GM12878 (cell line): Measurements from ENCODE around the gene GFAP. TPM values are rescaled to one million over a fixed set of nuclear protein-coding genes. Genes with fewer than 3 reads are reported as not detected.

Source experiments
- ATAC-seq: fragments of 200-7000 bp; cut with Tn5 transposase; 3 replicates; pipeline ENCODE4 v1.9.1; 2020; ENCODE audit warnings: mild to moderate bottlenecking, moderate library complexity
- BruUV-seq: library from RNA; stranded (reverse); fragments of 400-500 nt; replicated peaks from 2 replicates; lab custom pipeline; 2021; lab: Mats Ljungman, UMichigan
- CTCF ChIA-PET: fragments of 300-600 bp; sonication (Branson Sonifier 250); formaldehyde crosslinking; extraction: SDS; loops from one replicate; lab custom pipeline; 2021; ENCODE audit warnings: inconsistent platforms; lab: Yijun Ruan, JAX
- POLR2A ChIA-PET: fragments of 350-600 bp; formaldehyde crosslinking; extraction: SDS; loops from one replicate; lab custom pipeline; 2021; ENCODE audit warnings: inconsistent platforms; lab: Charles Lee
- RAD21 ChIA-PET: fragments of 300-600 bp; sonication (Branson Sonifier 250); formaldehyde crosslinking; loops from one replicate; lab custom pipeline; 2023; ENCODE audit warnings: antibody characterized with exemption; ENCODE audit not compliant: unreplicated experiment; lab: Charles Lee
- SMC1A ChIA-PET: fragments of 300-600 bp; sonication (Branson Sonifier 250); formaldehyde crosslinking; loops from one replicate; lab custom pipeline; 2023; ENCODE audit not compliant: unreplicated experiment, uncharacterized antibody; lab: Charles Lee
- DNase-seq: peaks from one replicate; pipeline ENCODE4 v3.0.0-alpha.2; 2011; ENCODE audit warnings: low read depth, low spot score
- FAIRE-seq: peaks from 3 replicates; lab custom pipeline; 2011; peaks lifted over from hg19 to GRCh38; lab: Jason Lieb, UNC
- H2AFZ ChIP-seq: 2 replicates; pipeline ENCODE4 v1.6.0; 2011; ENCODE audit warnings: low read depth, low read length, control low read depth; ENCODE audit not compliant: control insufficient read depth
- H3K27ac ChIP-seq: 2 replicates; pipeline ENCODE4 v1.5.1; 2011; ENCODE audit warnings: control low read depth; ENCODE audit not compliant: control insufficient read depth, insufficient read depth
- H3K27me3 ChIP-seq, 2 experiments: replicated peaks in 1 of 2; 2 replicates each; pipeline versions ENCODE4 v1.6.0 to v1.6.1; 2011; ENCODE audit warnings: low read length in 1 of 2; ENCODE audit not compliant: control insufficient read depth in 2 of 2, insufficient read depth in 2 of 2
- H3K36me3 ChIP-seq, 2 experiments: 2 replicates each; pipeline ENCODE4 v1.5.1; 2011; ENCODE audit warnings: low read length in 1 of 2; ENCODE audit not compliant: control insufficient read depth in 2 of 2, insufficient read depth in 2 of 2
- H3K4me1 ChIP-seq: 2 replicates; pipeline ENCODE4 v1.6.1; 2011; ENCODE audit warnings: mild to moderate bottlenecking, low read length, moderate library complexity, mixed read lengths; ENCODE audit not compliant: control insufficient read depth, insufficient read depth
- H3K4me2 ChIP-seq: 2 replicates; pipeline ENCODE4 v1.6.0; 2011; ENCODE audit warnings: control low read depth; ENCODE audit not compliant: control insufficient read depth, insufficient read depth
- H3K4me3 ChIP-seq: fragments of 200-600 bp; sonication (generic); 2 replicates; pipeline ENCODE4 v1.5.1; 2016
- H3K79me2 ChIP-seq: 2 replicates; pipeline ENCODE4 v1.6.0; 2011; ENCODE audit warnings: low read length; ENCODE audit not compliant: control insufficient read depth, insufficient read depth
- H3K9ac ChIP-seq: 2 replicates; pipeline ENCODE4 v1.8.0; 2011; ENCODE audit warnings: low read length, control low read depth, mixed read lengths; ENCODE audit not compliant: control insufficient read depth, insufficient read depth
- H3K9me3 ChIP-seq: replicated peaks from 3 replicates; pipeline ENCODE4 v1.5.1; 2011; ENCODE audit warnings: mild to moderate bottlenecking, low read length; ENCODE audit not compliant: control insufficient read depth, insufficient read depth
- H4K20me1 ChIP-seq: 2 replicates; pipeline ENCODE4 v1.6.0; 2011; ENCODE audit not compliant: control insufficient read depth, insufficient read depth
- EED ChIP-seq: sonication (generic); IDR thresholded peaks from 2 replicates; pipeline ENCODE4 v1.6.1; 2016; ENCODE audit warnings: antibody characterized with exemption, low read depth
- EP300 ChIP-seq, 2 experiments: fragments of 150-350 bp in 1 of 2; IDR thresholded peaks; 2 replicates each; pipeline ENCODE4 v1.6.1; 2011 to 2012; ENCODE audit warnings: low read depth in 2 of 2, low read length in 2 of 2, borderline replicate concordance in 1 of 2, improper control_type of control experiment in 1 of 2, inconsistent platforms in 1 of 2; ENCODE audit not compliant: control insufficient read depth in 1 of 2
- NFXL1 ChIP-seq: fragments of 450-650 bp; IDR thresholded peaks from 2 replicates; pipeline ENCODE4 v1.6.1; 2017; ENCODE audit warnings: antibody characterized with exemption, mild to moderate bottlenecking, borderline replicate concordance
- NR2C1 ChIP-seq: fragments of 450-650 bp; IDR thresholded peaks from 2 replicates; pipeline ENCODE4 v1.6.1; 2017; ENCODE audit warnings: antibody characterized with exemption, mild to moderate bottlenecking, moderate library complexity
- SMARCA5 ChIP-seq: fragments of 450-650 bp; IDR thresholded peaks from 2 replicates; pipeline ENCODE4 v1.6.1; 2017; ENCODE audit warnings: mild to moderate bottlenecking
- SREBF2 ChIP-seq: IDR thresholded peaks from 2 replicates; pipeline ENCODE4 v1.6.1; 2012; ENCODE audit warnings: mild to moderate bottlenecking, low read length
- TCF12 ChIP-seq: IDR thresholded peaks from 2 replicates; pipeline ENCODE4 v1.6.1; 2011; ENCODE audit warnings: low read depth, mild to moderate bottlenecking, low read length
- ZBED1 ChIP-seq: IDR thresholded peaks from 2 replicates; pipeline ENCODE4 v1.6.1; 2016; ENCODE audit warnings: borderline replicate concordance
- WGBS: methylation state at CpG from one replicate; pipeline ENCODE4 v1.1.6; 2016; ENCODE audit warnings: low lambda C conversion rate; ENCODE audit not compliant: insufficient replicate concordance, insufficient coverage; ENCODE audit errors: missing lambda C conversion rate; 5-methylcytosine and 5-hydroxymethylcytosine counted together
- in situ Hi-C: fragments of 300-500 bp; cut with MboI; formaldehyde crosslinking; loops from 9 replicates; pipeline ENCODE4 v1.14.3; 2018; ENCODE audit warnings: mixed read lengths
- intact Hi-C: fragments of 100-400 bp; cut with micrococcal nuclease; formaldehyde crosslinking; loops from one replicate; pipeline ENCODE4 v1.14.2; 2022; ENCODE audit not compliant: unreplicated experiment
- polyA plus RNA-seq, 11 experiments: library from polyadenylated mRNA; depleted of rRNA in 4 of 11; unstranded in 6 of 11; stranded (reverse) in 5 of 11; fragments of >200 nt; fragmentation: Nextera tagmentation in 4 of 11; fragmentation: Illumina TruSeq in 1 of 11; extraction: Ambion mirVana in 4 of 11; extraction: Trizol in 1 of 11; gene quantifications; 1 replicate in 1 of 11; 2 replicates in 10 of 11; pipeline versions ENCODE4 v1.2.1 to v1.2.3, GENCODE V29; 2011 to 2016; ENCODE audit warnings: inconsistent platforms in 2 of 11, missing spikeins in 2 of 11, low read depth in 1 of 11
- total RNA-seq, 4 experiments: library from RNA; depleted of rRNA in 3 of 4; stranded (reverse); fragments of >200 nt in 3 of 4; fragmentation: Illumina TruSeq in 1 of 4; extraction: Trizol in 1 of 4; gene quantifications; 2 replicates each; pipeline versions ENCODE4 v1.2.1 to v1.2.3, GENCODE V29; 2013 to 2021
- TF ChIP-seq, protein P1 (sequence below): IDR thresholded peaks from 2 replicates; pipeline ENCODE4 v1.6.1; 2012; ENCODE audit warnings: mild to moderate bottlenecking, low read depth, low read length

GFAP gene
- total and polyA plus RNA-seq, 10 of the 15 experiments (the other 5 are each of a cell fraction or from before 2014, with no cell fraction given) = 0.04 to 0.25 TPM; not detected in 8

DNA sequence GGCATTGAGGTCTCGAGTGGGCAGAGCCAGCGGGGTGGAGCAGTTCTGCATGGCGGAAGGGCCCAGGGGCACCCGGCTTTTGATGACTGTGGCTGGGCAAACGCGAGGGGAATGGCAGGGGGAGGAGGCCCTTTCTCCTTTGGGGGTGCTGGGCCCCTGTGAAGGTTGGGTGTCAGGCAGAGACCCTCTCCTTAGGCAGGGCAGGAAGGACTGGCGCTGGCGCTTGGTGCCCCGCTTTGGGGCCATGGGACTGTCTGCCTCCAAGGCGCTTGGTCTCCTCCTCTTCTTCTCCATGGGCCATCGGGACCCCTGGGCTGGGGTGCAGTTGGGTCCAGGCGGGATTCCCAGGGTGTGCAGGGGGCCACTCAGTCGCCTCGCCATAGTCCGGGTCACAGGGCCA, 12.8 kb upstream of the GFAP start:
- Histone ChIP-seq H3K9me3 (no peaks in the 10 kb centered on the region), H3K4me3 (no peak overlapping the region), H3K27ac (no peak overlapping the region), H3K79me2 (no peaks in the 10 kb centered on the region), H3K36me3 (peaks cover 42 to 49% of the 10 kb centered on the region in 2 experiments), H3K4me2 (no peak overlapping the region), H3K4me1 (no peaks in the 10 kb centered on the region), H3K9ac (no peak overlapping the region), H4K20me1 (no peaks in the 10 kb centered on the region), H3K27me3 (no peaks in the 10 kb centered on the region), H2AFZ (no peak overlapping the region)
- 96% methylated on average over 14 of the region's 15 CpGs for WGBS
- CTCF ChIA-PET = no interaction called here
- ATAC-seq = no peak
- RAD21 ChIA-PET = no interaction called here
- POLR2A ChIA-PET = interaction anchor here (0.8 kb wide), 1 partner anchor 11 kb away, joined by 4 read pairs; no protein-coding TSS in a partner anchor
- DNase-seq = no peak
- FAIRE-seq = no peak
- in situ Hi-C loops = loop anchor here (10.0 kb wide), 2 partner anchors 97 to 177 kb away; no protein-coding TSS in a partner anchor
- BruUV-seq = no TSS peak
- TF ChIP-seq, protein P1, sequence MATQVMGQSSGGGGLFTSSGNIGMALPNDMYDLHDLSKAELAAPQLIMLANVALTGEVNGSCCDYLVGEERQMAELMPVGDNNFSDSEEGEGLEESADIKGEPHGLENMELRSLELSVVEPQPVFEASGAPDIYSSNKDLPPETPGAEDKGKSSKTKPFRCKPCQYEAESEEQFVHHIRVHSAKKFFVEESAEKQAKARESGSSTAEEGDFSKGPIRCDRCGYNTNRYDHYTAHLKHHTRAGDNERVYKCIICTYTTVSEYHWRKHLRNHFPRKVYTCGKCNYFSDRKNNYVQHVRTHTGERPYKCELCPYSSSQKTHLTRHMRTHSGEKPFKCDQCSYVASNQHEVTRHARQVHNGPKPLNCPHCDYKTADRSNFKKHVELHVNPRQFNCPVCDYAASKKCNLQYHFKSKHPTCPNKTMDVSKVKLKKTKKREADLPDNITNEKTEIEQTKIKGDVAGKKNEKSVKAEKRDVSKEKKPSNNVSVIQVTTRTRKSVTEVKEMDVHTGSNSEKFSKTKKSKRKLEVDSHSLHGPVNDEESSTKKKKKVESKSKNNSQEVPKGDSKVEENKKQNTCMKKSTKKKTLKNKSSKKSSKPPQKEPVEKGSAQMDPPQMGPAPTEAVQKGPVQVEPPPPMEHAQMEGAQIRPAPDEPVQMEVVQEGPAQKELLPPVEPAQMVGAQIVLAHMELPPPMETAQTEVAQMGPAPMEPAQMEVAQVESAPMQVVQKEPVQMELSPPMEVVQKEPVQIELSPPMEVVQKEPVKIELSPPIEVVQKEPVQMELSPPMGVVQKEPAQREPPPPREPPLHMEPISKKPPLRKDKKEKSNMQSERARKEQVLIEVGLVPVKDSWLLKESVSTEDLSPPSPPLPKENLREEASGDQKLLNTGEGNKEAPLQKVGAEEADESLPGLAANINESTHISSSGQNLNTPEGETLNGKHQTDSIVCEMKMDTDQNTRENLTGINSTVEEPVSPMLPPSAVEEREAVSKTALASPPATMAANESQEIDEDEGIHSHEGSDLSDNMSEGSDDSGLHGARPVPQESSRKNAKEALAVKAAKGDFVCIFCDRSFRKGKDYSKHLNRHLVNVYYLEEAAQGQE = no peak
- TF ChIP-seq SMARCA5 (no peak), SREBF2 (no peak), EED (no peak), ZBED1 (no peak), NFXL1 (no peak), EP300 (IDR thresholded peaks at IDR 0.05; ENCODE audit: borderline replicate concordance in 1 of 2, control insufficient read depth in 1 of 2, low read depth in 2 of 2, low read length in 2 of 2) (no peak), NR2C1 (no peak), TCF12 (no peak)
- SMC1A ChIA-PET = interaction anchor here (1.6 kb wide), 1 partner anchor 11 kb away, joined by 3 read pairs; no protein-coding TSS in a partner anchor
- intact Hi-C loops = no loop called here
